ENCODE data around the gene CBLC.

Gene CBLC

GRCh38 chr19:44752816-44753625, 24.7 kb upstream of the CBLC start (continued):
- TF ChIP-seq, protein P1, sequence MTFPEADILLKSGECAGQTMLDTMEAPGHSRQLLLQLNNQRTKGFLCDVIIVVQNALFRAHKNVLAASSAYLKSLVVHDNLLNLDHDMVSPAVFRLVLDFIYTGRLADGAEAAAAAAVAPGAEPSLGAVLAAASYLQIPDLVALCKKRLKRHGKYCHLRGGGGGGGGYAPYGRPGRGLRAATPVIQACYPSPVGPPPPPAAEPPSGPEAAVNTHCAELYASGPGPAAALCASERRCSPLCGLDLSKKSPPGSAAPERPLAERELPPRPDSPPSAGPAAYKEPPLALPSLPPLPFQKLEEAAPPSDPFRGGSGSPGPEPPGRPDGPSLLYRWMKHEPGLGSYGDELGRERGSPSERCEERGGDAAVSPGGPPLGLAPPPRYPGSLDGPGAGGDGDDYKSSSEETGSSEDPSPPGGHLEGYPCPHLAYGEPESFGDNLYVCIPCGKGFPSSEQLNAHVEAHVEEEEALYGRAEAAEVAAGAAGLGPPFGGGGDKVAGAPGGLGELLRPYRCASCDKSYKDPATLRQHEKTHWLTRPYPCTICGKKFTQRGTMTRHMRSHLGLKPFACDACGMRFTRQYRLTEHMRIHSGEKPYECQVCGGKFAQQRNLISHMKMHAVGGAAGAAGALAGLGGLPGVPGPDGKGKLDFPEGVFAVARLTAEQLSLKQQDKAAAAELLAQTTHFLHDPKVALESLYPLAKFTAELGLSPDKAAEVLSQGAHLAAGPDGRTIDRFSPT (tag by site-specific recombination; IDR thresholded peaks at IDR 0.05), result 0 out of 2 replicates have a peak, but pooled peaks have one; percentile 51
- TF ChIP-seq, protein P2, sequence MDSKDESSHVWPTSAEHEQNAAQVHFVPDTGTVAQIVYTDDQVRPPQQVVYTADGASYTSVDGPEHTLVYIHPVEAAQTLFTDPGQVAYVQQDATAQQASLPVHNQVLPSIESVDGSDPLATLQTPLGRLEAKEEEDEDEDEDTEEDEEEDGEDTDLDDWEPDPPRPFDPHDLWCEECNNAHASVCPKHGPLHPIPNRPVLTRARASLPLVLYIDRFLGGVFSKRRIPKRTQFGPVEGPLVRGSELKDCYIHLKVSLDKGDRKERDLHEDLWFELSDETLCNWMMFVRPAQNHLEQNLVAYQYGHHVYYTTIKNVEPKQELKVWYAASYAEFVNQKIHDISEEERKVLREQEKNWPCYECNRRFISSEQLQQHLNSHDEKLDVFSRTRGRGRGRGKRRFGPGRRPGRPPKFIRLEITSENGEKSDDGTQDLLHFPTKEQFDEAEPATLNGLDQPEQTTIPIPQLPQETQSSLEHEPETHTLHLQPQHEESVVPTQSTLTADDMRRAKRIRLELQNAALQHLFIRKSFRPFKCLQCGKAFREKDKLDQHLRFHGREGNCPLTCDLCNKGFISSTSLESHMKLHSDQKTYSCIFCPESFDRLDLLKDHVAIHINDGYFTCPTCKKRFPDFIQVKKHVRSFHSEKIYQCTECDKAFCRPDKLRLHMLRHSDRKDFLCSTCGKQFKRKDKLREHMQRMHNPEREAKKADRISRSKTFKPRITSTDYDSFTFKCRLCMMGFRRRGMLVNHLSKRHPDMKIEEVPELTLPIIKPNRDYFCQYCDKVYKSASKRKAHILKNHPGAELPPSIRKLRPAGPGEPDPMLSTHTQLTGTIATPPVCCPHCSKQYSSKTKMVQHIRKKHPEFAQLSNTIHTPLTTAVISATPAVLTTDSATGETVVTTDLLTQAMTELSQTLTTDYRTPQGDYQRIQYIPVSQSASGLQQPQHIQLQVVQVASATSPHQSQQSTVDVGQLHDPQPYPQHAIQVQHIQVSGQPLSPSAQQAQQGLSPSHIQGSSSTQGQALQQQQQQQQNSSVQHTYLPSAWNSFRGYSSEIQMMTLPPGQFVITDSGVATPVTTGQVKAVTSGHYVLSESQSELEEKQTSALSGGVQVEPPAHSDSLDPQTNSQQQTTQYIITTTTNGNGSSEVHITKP (tag by site-specific recombination; IDR thresholded peaks at IDR 0.05), result peak; percentile 79
- TF ChIP-seq ZNF366 (tag by site-specific recombination; conservative IDR thresholded peaks at IDR 0.05), result no peak
- peak; percentile 46; the same call in 1 of the 2 replicates for TF ChIP-seq ZBTB20 (tag by site-specific recombination; IDR thresholded peaks at IDR 0.05)
- TF ChIP-seq ZNF664 (tag by site-specific recombination; IDR thresholded peaks at IDR 0.05), result peak; percentile 72; the same call in 1 of the 2 replicates
- TF ChIP-seq ZNF530 (tag by site-specific recombination; IDR thresholded peaks at IDR 0.05; ENCODE audit: low read depth), result no peak
- TF ChIP-seq ZNF580 (tag by site-specific recombination; IDR thresholded peaks at IDR 0.05), result 0 out of 2 replicates have a peak, but pooled peaks have one; percentile 67
- TF ChIP-seq ZNF16 (tag by site-specific recombination; IDR thresholded peaks at IDR 0.05; ENCODE audit: low read depth), result no peak
- TF ChIP-seq ZBTB7A (tag by site-specific recombination; IDR thresholded peaks at IDR 0.05; ENCODE audit: low read depth), result no peak
- no peak for TF ChIP-seq ZNF23 (tag by site-specific recombination; IDR thresholded peaks at IDR 0.05; ENCODE audit: borderline replicate concordance)
- TF ChIP-seq ZNF707 (tag by site-specific recombination; IDR thresholded peaks at IDR 0.05), result no peak
- TF ChIP-seq, protein P3, sequence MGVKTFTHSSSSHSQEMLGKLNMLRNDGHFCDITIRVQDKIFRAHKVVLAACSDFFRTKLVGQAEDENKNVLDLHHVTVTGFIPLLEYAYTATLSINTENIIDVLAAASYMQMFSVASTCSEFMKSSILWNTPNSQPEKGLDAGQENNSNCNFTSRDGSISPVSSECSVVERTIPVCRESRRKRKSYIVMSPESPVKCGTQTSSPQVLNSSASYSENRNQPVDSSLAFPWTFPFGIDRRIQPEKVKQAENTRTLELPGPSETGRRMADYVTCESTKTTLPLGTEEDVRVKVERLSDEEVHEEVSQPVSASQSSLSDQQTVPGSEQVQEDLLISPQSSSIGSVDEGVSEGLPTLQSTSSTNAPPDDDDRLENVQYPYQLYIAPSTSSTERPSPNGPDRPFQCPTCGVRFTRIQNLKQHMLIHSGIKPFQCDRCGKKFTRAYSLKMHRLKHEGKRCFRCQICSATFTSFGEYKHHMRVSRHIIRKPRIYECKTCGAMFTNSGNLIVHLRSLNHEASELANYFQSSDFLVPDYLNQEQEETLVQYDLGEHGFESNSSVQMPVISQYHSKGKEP (tag by site-specific recombination; IDR thresholded peaks at IDR 0.05), result 0 out of 2 replicates have a peak, but pooled peaks have one; percentile 22
- TF ChIP-seq OVOL3 (tag by site-specific recombination; IDR thresholded peaks at IDR 0.05), result no peak
- TF ChIP-seq REPIN1 (tag by site-specific recombination; IDR thresholded peaks at IDR 0.05; ENCODE audit: low read depth), result no peak
- 0 out of 2 replicates have a peak, but pooled peaks have one; percentile 15 for TF ChIP-seq ZSCAN30 (tag by site-specific recombination; IDR thresholded peaks at IDR 0.05)
- TF ChIP-seq SALL2 (tag by site-specific recombination; IDR thresholded peaks at IDR 0.05; ENCODE audit: borderline replicate concordance), result no peak
- TF ChIP-seq ZNF76 (tag by site-specific recombination; IDR thresholded peaks at IDR 0.05; ENCODE audit: borderline replicate concordance, low read depth), result peak; percentile 75
- no peak for TF ChIP-seq ZNF211 (tag by site-specific recombination; IDR thresholded peaks at IDR 0.05; ENCODE audit: low read depth)
- TF ChIP-seq PRDM6 (tag by site-specific recombination; IDR thresholded peaks at IDR 0.05), result no peak
- peak; percentile 81 for TF ChIP-seq GFI1B (tag by site-specific recombination; IDR thresholded peaks at IDR 0.05)
- TF ChIP-seq, protein P4, sequence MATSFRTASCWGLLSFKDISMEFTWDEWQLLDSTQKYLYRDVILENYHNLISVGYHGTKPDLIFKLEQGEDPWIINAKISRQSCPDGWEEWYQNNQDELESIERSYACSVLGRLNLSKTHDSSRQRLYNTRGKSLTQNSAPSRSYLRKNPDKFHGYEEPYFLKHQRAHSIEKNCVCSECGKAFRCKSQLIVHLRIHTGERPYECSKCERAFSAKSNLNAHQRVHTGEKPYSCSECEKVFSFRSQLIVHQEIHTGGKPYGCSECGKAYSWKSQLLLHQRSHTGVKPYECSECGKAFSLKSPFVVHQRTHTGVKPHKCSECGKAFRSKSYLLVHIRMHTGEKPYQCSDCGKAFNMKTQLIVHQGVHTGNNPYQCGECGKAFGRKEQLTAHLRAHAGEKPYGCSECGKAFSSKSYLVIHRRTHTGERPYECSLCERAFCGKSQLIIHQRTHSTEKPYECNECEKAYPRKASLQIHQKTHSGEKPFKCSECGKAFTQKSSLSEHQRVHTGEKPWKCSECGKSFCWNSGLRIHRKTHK (tag by site-specific recombination; IDR thresholded peaks at IDR 0.05), result no peak
- peak; percentile 90 for TF ChIP-seq KLF1 (tag by site-specific recombination; IDR thresholded peaks at IDR 0.05)
- TF ChIP-seq ZNF133 (tag by site-specific recombination; IDR thresholded peaks at IDR 0.05), result no peak
- peak; percentile 96 for TF ChIP-seq SP7 (tag by site-specific recombination; IDR thresholded peaks at IDR 0.05)
- TF ChIP-seq ZNF830 (tag by site-specific recombination; IDR thresholded peaks at IDR 0.05; ENCODE audit: low read depth), result no peak
